GM08714 (cell line): ENCODE data around the gene PADI3.

Experiments used
- H3K4me3 ChIP-seq: fragments of 200-500 bp; sonication (Bioruptor generic); 2 replicates; pipeline ENCODE4 v1.5.1; 2014; ENCODE audit warnings: mild to moderate bottlenecking, low read length, inconsistent platforms
- ZNF274 ChIP-seq: IDR thresholded peaks from 2 replicates; pipeline ENCODE4 v1.6.1; 2012; ENCODE audit warnings: mild to moderate bottlenecking, low read depth, low read length

Gene PADI3

DNA sequence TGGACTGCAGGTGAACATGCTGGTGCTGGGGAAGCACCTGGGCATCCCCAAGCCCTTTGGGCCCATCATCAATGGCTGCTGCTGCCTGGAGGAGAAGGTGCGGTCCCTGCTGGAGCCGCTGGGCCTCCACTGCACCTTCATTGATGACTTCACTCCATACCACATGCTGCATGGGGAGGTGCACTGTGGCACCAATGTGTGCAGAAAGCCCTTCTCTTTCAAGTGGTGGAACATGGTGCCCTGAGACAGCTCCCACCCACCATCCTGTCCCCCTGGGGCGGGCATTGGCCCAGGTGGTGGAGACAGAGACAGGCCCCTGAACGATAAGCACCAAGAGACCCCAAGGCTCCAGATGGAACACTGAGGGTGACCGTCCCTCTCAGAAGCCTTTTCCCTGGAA lies 33.9 kb downstream of the PADI3 start:
- TF ChIP-seq ZNF274, result no peak
- no peak overlapping the region for H3K4me3 ChIP-seq

DNA sequence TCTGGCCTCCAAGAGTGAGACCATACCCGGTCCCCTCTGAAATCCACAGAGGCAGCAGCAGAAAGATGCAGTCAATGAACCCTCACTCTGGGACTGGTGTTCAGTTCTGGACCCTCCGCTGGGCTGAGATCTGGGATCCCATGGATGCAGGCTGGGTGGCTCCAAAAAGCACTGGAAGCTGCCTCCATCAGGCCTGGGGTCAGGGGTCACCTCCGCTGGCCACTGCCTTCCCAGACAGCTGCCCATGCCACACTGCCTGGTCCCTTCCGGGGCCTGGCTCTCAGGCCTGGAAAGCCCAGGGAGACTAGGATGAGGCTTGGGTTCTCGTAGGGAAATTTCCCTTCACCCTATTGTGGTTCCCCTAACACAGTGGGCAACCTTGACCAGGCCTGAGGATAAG lies 37.7 kb downstream of the PADI3 start:
- H3K4me3 ChIP-seq, result no peak overlapping the region
- TF ChIP-seq ZNF274, result no peak

DNA sequence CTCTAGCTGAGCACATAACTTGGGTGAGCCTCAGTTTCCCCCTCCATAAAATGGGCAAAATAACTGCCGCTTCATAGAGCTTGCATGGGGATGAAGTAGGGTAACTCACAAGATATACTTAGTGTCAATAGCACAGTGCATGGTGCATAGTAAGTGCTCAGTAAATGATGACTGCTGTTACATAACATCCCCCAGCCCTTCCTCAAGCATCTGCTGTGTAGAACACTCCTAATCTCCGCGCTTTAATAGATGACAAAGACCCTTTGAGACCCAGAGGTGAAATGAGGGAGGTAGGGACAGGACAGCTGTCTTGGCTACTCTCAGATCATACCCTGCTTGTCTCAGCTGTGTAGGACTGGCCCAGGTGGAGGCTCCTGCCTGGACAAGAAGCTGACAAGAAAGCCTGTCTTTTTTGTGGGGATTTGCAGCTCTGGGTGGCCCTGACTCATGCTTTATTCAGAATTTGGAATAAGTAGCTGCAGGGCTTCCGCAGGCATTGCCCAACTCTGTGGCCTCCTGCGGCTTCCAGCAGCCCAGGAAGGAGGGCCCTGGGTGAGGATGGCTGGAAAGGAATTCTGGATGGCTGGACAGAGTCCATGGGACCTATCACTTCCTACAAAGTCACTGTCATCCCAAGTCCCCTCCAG lies 38.4 kb downstream of the PADI3 start:
- H3K4me3 ChIP-seq, result no peak overlapping the region
- no peak for TF ChIP-seq ZNF274

DNA sequence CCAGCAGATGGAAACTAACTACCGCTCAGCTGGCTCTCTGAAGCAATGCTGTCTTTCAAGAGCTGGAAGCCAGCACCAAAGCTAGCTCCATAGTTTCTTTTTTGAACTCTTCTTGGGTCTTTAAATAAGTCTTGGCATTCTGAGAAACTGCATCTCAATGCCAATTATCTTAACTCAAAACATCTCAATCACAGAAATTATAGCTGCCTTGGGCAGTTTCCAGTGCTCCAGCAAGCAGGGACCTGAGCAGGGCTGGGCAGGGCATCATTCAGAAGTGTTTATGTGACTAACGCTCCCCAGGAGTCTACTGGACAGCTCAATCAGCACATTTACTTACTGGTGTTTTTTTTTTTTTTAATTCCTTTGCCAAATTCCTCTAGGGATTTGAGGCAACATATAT lies 40.8 kb downstream of the PADI3 start:
- TF ChIP-seq ZNF274, result no peak
- H3K4me3 ChIP-seq, result no peak overlapping the region

DNA sequence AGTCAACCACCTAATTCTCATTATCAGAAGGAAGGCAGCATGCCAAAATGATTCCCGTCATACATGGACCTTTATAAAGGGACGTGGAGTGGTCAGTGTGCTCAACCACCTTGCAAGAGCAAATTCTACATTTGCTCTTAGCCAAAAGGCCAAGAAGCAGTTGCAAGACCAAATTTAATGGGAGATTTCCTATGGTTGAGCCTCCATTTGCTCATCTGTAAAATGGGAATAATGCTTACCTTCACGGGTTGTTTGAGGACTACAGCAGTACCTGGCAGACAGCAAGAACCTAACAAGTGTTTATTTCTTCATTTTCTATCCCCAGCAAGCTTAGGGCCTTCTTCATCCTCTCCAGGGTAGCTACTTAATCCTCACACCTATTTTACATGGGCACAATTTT lies 41.7 kb downstream of the PADI3 start:
- TF ChIP-seq ZNF274, result no peak
- no peak overlapping the region for H3K4me3 ChIP-seq

DNA sequence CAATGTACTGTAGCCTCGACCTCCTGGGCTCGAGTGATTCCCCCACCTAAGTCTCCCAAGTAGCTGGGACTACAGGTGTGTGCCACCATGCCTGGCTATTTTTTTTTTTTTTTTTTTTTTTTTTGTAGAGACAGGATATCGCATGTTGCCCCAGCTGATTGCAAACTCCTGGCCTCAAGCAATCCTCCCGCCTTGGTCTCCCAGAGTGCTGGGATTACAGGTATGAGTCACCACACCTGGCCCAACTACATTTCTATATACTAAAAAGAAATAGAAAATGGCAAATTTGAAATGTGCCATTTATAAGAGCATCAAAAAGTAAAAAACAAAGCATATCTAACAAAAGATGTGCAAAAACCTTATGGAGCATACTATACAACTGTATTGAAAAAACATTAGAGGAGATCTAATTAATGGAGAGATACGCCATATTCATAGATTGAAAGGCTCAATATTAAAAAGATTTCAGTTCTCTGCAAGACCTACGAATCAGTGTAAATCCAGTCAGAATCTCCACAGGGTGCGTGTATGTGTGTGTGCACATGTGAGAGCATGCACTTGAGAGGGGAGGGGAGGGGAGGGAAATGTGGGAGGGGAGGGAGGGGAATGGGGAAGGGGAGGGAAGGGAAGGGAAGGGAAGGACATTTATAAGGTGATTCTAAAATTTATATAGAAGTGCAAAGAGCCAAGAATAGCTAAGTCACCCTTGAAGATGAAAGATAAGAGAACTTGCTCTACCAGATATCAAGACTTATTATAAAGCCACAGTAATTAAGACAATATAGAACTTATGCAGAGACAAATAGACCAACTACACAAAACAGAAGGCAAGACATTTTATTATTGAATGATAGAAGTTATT lies 43.6 kb downstream of the PADI3 start:
- no peak for TF ChIP-seq ZNF274
- no peak overlapping the region for H3K4me3 ChIP-seq

DNA sequence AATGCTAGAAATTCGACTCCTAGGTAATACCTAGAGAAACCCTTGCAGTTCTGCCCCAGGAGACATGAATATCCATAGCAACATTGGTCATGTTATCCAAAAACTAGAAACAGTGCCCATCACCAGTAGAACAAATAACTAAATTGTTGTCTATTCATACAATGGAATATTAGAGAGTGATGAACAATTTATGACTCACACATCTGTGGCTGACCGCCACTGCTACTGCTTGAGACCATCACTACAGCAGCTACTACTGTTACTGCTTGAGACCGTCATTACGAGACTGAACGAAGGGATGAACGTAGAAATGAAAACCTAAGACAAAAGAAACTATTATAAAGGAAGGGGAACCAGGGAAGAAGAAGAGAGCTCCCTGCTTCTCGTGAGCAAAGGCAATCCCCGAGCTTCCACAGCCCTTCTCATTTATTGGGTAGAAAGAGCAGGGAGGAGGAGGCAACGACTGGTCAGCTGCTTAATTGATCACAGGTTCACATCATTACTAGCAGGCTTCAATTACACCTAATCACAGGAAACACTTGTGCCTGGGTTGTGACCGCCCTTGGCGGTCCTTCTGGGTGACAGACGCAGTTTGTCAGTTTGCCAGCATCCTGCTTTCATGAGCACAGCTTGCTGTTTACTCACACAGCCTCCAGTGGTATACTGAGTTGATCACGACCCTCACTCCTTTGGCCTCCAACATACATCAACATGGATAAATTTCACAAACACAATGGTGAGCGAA lies 45.0 kb downstream of the PADI3 start:
- no peak overlapping the region for H3K4me3 ChIP-seq
- TF ChIP-seq ZNF274, result no peak

DNA sequence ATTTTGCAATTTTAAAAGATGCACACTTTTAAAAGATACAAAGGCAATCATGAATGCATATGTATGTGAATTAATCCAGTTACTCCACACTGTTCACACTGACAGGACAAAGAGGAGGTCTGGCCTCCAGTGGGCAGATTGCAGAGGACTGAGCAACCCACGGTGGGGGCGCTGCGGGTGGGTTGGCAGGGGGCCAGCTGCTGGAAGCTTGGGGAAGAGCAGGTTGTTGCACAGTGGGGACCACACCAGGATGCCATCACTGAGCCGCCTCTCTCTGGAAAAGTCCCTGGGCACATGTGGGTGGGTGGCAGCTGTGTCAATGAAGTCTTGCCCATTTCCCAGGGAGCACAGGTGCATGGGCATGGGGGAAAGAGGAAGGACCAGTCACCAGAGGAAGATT lies 46.4 kb downstream of the PADI3 start:
- no peak overlapping the region for H3K4me3 ChIP-seq
- no peak for TF ChIP-seq ZNF274

DNA sequence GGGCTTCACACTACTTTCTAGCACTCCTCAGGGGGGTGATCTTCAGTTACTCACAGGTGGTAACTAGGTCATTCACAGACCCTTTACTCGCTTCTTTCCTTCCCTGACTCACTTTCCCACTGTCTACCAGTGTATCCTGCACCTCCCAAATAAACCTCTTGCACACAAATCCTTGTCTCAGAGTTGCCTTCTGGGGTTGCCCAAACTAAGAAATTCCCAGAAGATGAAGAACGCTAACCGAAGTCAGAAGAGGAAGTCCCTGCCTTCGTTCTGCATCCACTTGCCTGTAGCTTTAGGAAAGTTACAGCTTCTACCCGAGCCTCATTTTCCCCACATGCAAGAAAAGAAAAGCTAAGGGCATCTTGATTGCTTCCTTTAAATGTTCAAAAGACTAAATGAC lies 47.2 kb downstream of the PADI3 start:
- TF ChIP-seq ZNF274, result no peak
- no peak overlapping the region for H3K4me3 ChIP-seq

DNA sequence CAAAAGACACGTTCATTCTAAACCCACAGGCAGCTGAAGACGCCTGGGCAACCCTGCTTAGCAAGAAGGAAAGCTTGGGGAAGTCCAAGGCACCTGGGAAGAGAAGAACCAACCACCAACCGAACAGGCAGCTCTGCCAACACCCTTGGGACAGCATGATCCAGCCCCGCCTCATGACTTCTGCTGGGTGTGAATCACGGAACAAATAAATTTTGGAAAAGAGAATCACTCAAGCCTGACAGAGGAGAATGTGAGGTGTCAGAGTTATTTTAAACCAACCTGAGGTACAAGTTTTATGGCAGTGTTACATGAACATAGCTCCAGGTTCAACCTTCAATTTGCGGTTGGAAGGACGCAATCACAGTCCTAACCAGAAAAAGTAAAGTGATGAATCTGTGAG lies 49.1 kb downstream of the PADI3 start:
- no peak overlapping the region for H3K4me3 ChIP-seq
- no peak for TF ChIP-seq ZNF274

DNA sequence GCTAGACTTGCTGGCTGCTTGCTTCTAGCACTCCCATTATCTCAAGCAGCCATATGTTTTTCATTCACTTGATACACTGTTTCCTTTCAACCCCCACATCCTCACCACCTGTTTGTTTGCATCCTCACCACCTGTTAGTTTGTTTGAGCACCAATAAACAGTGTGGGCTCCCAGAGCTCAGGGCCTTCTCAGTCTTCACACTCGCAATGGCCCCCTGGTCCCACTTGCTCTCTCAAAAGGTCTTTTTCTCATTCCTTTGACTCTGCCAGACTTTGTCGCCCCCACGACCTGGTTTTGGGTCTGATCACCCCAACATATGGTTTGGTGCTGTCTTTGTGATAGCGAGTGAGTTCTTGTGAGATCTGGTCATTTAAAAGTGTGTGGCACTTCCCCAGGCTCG lies 52.9 kb downstream of the PADI3 start:
- TF ChIP-seq ZNF274, result no peak
- no peak overlapping the region for H3K4me3 ChIP-seq

DNA sequence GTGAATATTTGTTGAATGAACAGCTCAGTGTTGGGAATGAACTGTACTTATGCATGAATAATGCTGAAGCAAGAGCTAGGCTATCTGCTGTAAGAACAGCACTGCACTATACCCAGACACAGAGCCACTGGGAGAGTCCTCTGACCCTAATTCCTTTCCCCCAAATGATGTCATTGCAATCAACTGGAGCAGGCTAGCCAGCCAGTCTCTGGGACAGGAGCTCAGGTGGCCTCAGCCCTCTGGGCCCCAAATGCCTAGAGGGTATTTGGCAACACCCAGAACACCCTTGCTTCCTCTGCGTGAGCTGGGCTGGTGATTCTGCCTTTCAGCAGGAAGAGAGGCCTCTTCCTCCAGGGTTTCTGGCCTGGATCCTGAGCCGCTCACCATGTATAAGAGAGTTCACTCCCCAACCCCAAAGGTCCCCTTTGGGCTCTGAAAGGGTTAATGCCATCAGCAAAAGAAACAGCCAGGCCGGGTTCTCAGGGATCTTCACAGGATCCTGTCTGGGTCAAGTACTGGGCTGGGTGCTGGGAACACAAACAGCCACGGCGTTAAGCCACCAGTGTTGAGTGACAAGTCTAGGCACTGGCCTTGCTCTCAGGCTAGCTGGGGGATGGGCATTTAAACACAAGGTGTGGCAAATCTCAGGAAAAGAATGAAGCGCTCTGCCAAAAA lies 55.4 kb downstream of the PADI3 start:
- no peak for TF ChIP-seq ZNF274
- H3K4me3 ChIP-seq, result no peak overlapping the region

DNA sequence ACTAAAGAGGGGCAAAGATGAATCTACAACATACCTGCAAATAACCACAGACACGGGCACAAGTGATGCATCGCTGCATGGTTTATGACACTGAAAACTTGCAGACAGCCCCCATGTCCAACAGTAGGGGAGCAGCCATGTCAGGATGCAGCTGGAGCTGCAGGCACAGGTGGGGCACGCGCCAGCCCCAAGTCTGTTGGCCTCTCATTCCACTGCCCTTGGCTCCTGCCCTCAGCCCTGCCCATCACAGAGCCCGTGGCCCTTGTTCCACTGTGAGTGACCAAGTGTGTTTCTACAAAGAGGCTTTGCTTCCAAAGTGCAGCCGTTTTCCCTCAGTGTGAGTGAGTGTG lies 55.9 kb downstream of the PADI3 start:
- TF ChIP-seq ZNF274, result no peak
- H3K4me3 ChIP-seq, result no peak overlapping the region

DNA sequence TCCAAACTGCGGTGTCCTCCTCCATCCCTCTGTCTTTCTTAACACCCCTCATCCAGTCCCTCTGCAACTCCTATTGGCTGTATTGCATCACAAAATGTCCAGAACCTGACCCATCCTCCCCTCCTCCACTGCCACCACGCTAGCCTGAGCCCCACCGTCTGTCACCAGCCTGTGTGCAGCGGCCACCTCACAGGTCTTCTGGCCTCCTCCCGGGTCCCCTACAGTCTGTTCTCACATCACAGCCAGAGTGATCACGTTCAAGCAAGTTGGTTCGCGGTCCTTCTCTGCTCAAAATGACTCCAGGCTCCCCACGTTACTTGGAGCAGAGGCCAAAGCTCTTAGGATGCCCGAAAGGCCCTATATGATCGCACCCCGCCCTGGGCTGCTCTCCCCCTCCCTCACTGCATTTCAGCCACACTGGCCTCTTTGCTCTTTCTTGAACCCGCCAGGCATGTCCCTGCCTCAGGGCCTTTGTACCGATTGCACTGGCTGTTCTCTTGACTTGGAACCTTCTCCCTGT lies 56.7 kb downstream of the PADI3 start:
- no peak for TF ChIP-seq ZNF274
- no peak overlapping the region for H3K4me3 ChIP-seq
